Calu3 (cell line): ENCODE results near the gene HECW1. TPM values are rescaled to one million over a fixed set of nuclear protein-coding genes. Genes with fewer than 3 reads are reported as not detected.

Experiments
- BruUV-seq: library from RNA; stranded (reverse); fragments of 400-500 nt; replicated peaks from 2 replicates; lab custom pipeline; 2021; lab: Mats Ljungman, UMichigan
- CTCF ChIA-PET: fragments of 300-600 bp; sonication (Branson Sonifier 250); formaldehyde crosslinking; loops from one replicate; lab custom pipeline; 2022; ENCODE audit warnings: antibody characterized with exemption; lab: Charles Lee
- DNase-seq: peaks from one replicate; pipeline ENCODE4 v3.0.0; 2022
- H3K27ac Mint-ChIP-seq: one replicate; pipeline ENCODE4 v1.8.0; 2022; ENCODE audit warnings: mixed read lengths; ENCODE audit not compliant: unreplicated experiment
- H3K27me3 Mint-ChIP-seq: one replicate; pipeline ENCODE4 v1.8.0; 2022; ENCODE audit warnings: mixed read lengths; ENCODE audit not compliant: unreplicated experiment
- H3K36me3 Mint-ChIP-seq: one replicate; pipeline ENCODE4 v1.8.0; 2022; ENCODE audit warnings: mild to moderate bottlenecking, moderate library complexity, mixed read lengths; ENCODE audit not compliant: insufficient read depth, unreplicated experiment
- H3K4me1 Mint-ChIP-seq: one replicate; pipeline ENCODE4 v1.8.0; 2022; ENCODE audit warnings: mild to moderate bottlenecking, low read depth, mixed read lengths; ENCODE audit not compliant: unreplicated experiment
- H3K4me3 Mint-ChIP-seq: one replicate; pipeline ENCODE4 v1.8.0; 2022; ENCODE audit warnings: mild to moderate bottlenecking, low read depth, moderate library complexity, mixed read lengths; ENCODE audit not compliant: unreplicated experiment
- H3K9me3 Mint-ChIP-seq: one replicate; pipeline ENCODE4 v1.8.0; 2022; ENCODE audit warnings: low read depth, mixed read lengths; ENCODE audit not compliant: unreplicated experiment
- intact Hi-C: fragments of 100-400 bp; cut with micrococcal nuclease; formaldehyde crosslinking; loops from one replicate; pipeline ENCODE4 v1.10.0; 2022; ENCODE audit not compliant: unreplicated experiment
- total RNA-seq: library from RNA; stranded (reverse); gene quantifications from 2 replicates; pipeline ENCODE4 v1.2.3, GENCODE V29; 2022
- TF ChIP-seq, protein P1 (sequence below): fragments of 200-600 bp; IDR thresholded peaks from one replicate; pipeline ENCODE4 v1.8.0; 2022; ENCODE audit warnings: antibody characterized with exemption; ENCODE audit not compliant: unreplicated experiment

The HECW1 gene
- total RNA-seq, 1 experiment from 2014 or later: 0.33 TPM

DNA sequence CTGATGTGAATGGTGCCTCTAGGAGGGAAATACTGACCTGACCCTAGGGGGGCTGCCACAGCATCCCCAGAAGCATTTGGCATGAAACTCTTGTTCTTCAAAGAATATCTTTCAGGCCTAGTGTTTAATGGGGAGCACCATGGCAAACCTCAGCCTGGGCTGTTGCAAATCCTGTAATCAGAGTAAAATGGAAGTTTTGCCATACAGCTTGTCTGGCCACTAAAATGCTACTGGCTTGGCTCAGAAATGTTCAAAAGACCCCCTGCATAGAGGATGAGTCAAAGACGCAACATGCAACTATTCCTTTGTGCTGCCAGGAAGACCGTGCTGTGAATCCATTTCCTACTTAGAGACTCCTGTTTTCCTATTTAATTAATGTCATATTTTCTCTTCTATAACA lies 26.7 kb downstream of the HECW1 start:
- TF ChIP-seq, protein P1, sequence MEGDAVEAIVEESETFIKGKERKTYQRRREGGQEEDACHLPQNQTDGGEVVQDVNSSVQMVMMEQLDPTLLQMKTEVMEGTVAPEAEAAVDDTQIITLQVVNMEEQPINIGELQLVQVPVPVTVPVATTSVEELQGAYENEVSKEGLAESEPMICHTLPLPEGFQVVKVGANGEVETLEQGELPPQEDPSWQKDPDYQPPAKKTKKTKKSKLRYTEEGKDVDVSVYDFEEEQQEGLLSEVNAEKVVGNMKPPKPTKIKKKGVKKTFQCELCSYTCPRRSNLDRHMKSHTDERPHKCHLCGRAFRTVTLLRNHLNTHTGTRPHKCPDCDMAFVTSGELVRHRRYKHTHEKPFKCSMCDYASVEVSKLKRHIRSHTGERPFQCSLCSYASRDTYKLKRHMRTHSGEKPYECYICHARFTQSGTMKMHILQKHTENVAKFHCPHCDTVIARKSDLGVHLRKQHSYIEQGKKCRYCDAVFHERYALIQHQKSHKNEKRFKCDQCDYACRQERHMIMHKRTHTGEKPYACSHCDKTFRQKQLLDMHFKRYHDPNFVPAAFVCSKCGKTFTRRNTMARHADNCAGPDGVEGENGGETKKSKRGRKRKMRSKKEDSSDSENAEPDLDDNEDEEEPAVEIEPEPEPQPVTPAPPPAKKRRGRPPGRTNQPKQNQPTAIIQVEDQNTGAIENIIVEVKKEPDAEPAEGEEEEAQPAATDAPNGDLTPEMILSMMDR: no peak
- no peak for DNase-seq
- Mint-ChIP-seq H3K4me3 (no peak overlapping the region), H3K27me3 (peaks cover 35% of the 10 kb centered on the region), H3K4me1 (no peaks in the 10 kb centered on the region), H3K27ac (no peak overlapping the region), H3K9me3 (no peaks in the 10 kb centered on the region), H3K36me3 (no peaks in the 10 kb centered on the region)
- intact Hi-C loops: no loop called here
- BruUV-seq: no TSS peak
- CTCF ChIA-PET: no interaction called here

DNA sequence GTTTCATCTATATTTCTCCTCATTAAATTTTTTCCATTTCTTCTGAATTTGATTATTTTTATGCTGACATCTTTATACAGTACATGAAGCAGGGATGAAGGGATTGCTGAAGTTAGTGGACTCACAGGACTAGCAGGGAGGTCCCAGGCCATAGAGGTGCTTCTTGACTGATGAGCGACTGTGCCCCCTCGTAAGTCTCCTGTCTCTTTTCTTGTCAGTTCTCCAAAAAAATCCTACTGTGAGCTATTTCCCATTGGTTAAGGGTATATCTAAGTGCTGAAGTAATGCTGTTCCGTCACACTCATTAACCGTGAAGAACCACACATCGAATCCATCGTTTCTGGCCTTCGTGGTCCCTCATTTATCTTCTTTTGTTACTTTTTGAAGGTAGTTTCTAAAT lies 27.7 kb downstream of the HECW1 start:
- intact Hi-C loops: no loop called here
- no peak overlapping the region for H3K27ac Mint-ChIP-seq
- peaks cover 35% of the 10 kb centered on the region for H3K27me3 Mint-ChIP-seq
- no peak overlapping the region for H3K4me3 Mint-ChIP-seq
- DNase-seq: no peak
- TF ChIP-seq, protein P1: no peak
- CTCF ChIA-PET: no interaction called here
- H3K4me1 Mint-ChIP-seq: no peaks in the 10 kb centered on the region
- BruUV-seq: no TSS peak
- no peaks in the 10 kb centered on the region for H3K36me3 Mint-ChIP-seq
- no peaks in the 10 kb centered on the region for H3K9me3 Mint-ChIP-seq

DNA sequence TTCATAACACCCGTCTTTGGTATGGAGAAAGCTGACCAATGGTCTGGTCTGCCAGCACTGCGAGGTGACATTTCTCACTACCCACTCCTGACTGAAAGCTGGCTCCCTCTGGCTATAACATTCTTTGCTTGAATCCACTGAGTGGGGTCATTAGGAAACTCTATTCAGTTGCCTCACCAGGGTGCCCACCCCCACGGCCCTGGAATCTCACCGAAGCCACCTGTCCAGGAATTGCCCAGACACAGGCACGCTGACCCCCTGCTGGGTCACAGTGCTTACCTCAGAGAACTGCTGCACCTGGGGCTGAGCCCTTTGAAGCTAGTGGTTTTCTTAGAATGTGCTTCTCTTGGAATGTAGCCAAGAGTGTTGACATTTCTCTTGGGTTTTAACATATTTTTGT lies 28.6 kb downstream of the HECW1 start:
- H3K4me3 Mint-ChIP-seq: no peak overlapping the region

DNA sequence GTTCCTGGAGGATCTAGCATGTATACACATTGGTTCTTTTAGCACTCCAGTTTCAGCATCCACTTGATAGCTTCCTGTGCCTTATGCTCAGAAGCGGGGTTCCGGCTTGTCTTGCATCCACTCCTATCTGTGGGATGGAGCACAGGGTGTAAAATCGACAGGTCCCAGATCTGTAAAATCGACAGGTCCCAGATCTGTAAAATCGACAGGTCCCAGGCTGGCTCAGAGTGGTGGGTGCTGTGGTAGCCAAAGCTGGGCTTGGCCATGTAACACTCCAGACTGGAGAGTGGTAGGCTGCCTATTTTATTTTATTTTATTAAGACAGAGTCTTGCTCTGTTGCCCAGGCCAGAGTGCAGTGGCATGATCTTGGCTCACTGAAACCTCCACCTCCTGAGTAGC lies 30.3 kb downstream of the HECW1 start:
- H3K27ac Mint-ChIP-seq: no peak overlapping the region
- no peak for DNase-seq
- no peak overlapping the region for H3K4me3 Mint-ChIP-seq
- CTCF ChIA-PET: no interaction called here
- BruUV-seq: no TSS peak
- intact Hi-C loops: no loop called here
- H3K27me3 Mint-ChIP-seq: peaks cover 23% of the 10 kb centered on the region
- H3K4me1 Mint-ChIP-seq: no peaks in the 10 kb centered on the region
- no peaks in the 10 kb centered on the region for H3K36me3 Mint-ChIP-seq
- no peaks in the 10 kb centered on the region for H3K9me3 Mint-ChIP-seq
- TF ChIP-seq, protein P1: no peak

More for the DNA sequence above, 28.6 kb downstream of the HECW1 start:
- no TSS peak for BruUV-seq
- Mint-ChIP-seq H3K27ac (no peak overlapping the region), H3K27me3 (peaks cover 35% of the 10 kb centered on the region), H3K4me1 (no peaks in the 10 kb centered on the region), H3K9me3 (no peaks in the 10 kb centered on the region), H3K36me3 (no peaks in the 10 kb centered on the region)
- TF ChIP-seq, protein P1: no peak
- CTCF ChIA-PET: no interaction called here
- intact Hi-C loops: no loop called here
- no peak for DNase-seq
